Motor neuron (in vitro differentiated cells): ENCODE data around the gene ODF2L. TPM values are rescaled to one million over a fixed set of nuclear protein-coding genes. Genes with fewer than 3 reads are reported as not detected.

Experiments used
- ATAC-seq, 8 experiments: fragments of 200-7000 bp; cut with Tn5 transposase; replicated peaks in 6 of 8; 2 replicates each; pipeline ENCODE4 v1.8.0; 2021; ENCODE audit warnings: mild to moderate bottlenecking in 8 of 8, moderate library complexity in 8 of 8
- H3K27ac ChIP-seq, 2 donors: fragments of 250-450 bp; sonication (Bioruptor Pico); 2 replicates each; pipeline ENCODE4 v1.9.0; 2021; ENCODE audit warnings: antibody characterized with exemption in 2 of 2, mild to moderate bottlenecking in 2 of 2, moderate library complexity in 1 of 2
- H3K4me1 ChIP-seq, 2 donors: fragments of 250-450 bp; sonication (Bioruptor Pico); replicated peaks in 1 of 2; 2 replicates each; pipeline ENCODE4 v1.6.1; 2021; ENCODE audit warnings: antibody characterized with exemption in 2 of 2, mild to moderate bottlenecking in 2 of 2, moderate library complexity in 1 of 2
- H3K4me3 ChIP-seq, 5 donors: fragments of 250-450 bp; sonication (Bioruptor Pico); 2 replicates each; pipeline ENCODE4 v1.9.0; 2021; ENCODE audit warnings: antibody characterized with exemption in 5 of 5, mild to moderate bottlenecking in 5 of 5, moderate library complexity in 4 of 5
- WGBS, 10 experiments: fragments of 450-650 bp; shearing (Covaris generic); methylation state at CpG; one replicate each; pipeline ENCODE4 v1.0.0; 2022; 5-methylcytosine and 5-hydroxymethylcytosine counted together
- in situ Hi-C, 9 experiments: fragments of 400-800 bp; cut with MboI; loops; one replicate each; pipeline ENCODE4 v1.15.0; 2021; ENCODE audit warnings: low sequenced_read_pairs in 9 of 9, low pct_unique_long_range_greater_than_20kb in 2 of 9; ENCODE audit not compliant: unreplicated experiment in 9 of 9
- total RNA-seq, 8 experiments: library from RNA; unstranded; fragments of 300-600 nt; gene quantifications; 2 replicates each; pipeline versions ENCODE4 v1.2.3 to v1.2.4, GENCODE V29; 2022

ODF2L gene
- total RNA-seq = 10 to 100 TPM; 38.2 to 72.0 (median 53.4) TPM

- in situ Hi-C loops = loop anchor here in 2 of 9 experiments (25.0 kb wide), 2 partner anchors 341 to 691 kb away; no protein-coding TSS in a partner anchor
- H3K4me3 ChIP-seq = peak within 1 kb of the TSS; percentile 53 to 90 (median 62)
- H3K27ac ChIP-seq = peak within 1 kb of the TSS; percentile 60 to 81
- 0 to 7% (median 0%) methylated on average over 3 to 32 of the region's 56 CpGs; no CpG with 5 or more reads in 2 of the 10 experiments for WGBS, 10 experiments
- peaks cover 7 to 15% of the 10 kb centered on the region in 2 donors for H3K4me1 ChIP-seq
- ATAC-seq = peak; percentile 98 to 100 (median 99)
Measured at GRCh38 chr1:86395751-86396497, at the start of gene ODF2L. ODF2L (minus strand) TSS chr1:86396323; CDS start chr1:86387027, 9,296 bp downstream.

GRCh38 chr1:86445919-86446318, 49.8 kb upstream of the ODF2L start:
- H3K27ac ChIP-seq = no peak overlapping the region
- ATAC-seq = peak in 1 of 8 experiments; percentile 14
- H3K4me3 ChIP-seq = no peak overlapping the region
- WGBS, 10 experiments = 83 to 100% (median 100%) methylated on average over 1 of the region's 1 CpG; no CpG with 5 or more reads in 3 of the 10 experiments
- in situ Hi-C loops = no loop called here
- no peaks in the 10 kb centered on the region for H3K4me1 ChIP-seq

- no peak for ATAC-seq
- WGBS, 10 experiments = 0 to 100% (median 71%) methylated on average over 1 of the region's 1 CpG; no CpG with 5 or more reads in 2 of the 10 experiments
- no peaks in the 10 kb centered on the region for H3K4me1 ChIP-seq
- H3K27ac ChIP-seq = no peak overlapping the region
- in situ Hi-C loops = no loop called here
- H3K4me3 ChIP-seq = no peak overlapping the region
Measured at GRCh38 chr1:86441997-86442396, 45.9 kb upstream of the ODF2L start.

GRCh38 chr1:86441581-86441980, 45.5 kb upstream of the ODF2L start:
- 50 to 100% (median 78%) methylated on average over 1 to 2 of the region's 2 CpGs; no CpG with 5 or more reads in 2 of the 10 experiments for WGBS, 10 experiments
- in situ Hi-C loops = no loop called here
- ATAC-seq = no peak
- no peaks in the 10 kb centered on the region for H3K4me1 ChIP-seq
- no peak overlapping the region for H3K4me3 ChIP-seq
- no peak overlapping the region for H3K27ac ChIP-seq

GRCh38 chr1:86436041-86436440, 39.9 kb upstream of the ODF2L start:
- Histone ChIP-seq H3K4me1 (no peaks in the 10 kb centered on the region), H3K4me3 (no peak overlapping the region), H3K27ac (no peak overlapping the region)
- no peak for ATAC-seq
- in situ Hi-C loops = no loop called here
- 33 to 100% (median 80%) methylated on average over 1 to 2 of the region's 2 CpGs; no CpG with 5 or more reads in 1 of the 10 experiments for WGBS, 10 experiments

- H3K27ac ChIP-seq = no peak overlapping the region
- in situ Hi-C loops = no loop called here
- 42 to 83% (median 51%) methylated on average over 1 to 2 of the region's 2 CpGs; no CpG with 5 or more reads in 1 of the 10 experiments for WGBS, 10 experiments
- H3K4me3 ChIP-seq = no peak overlapping the region
- H3K4me1 ChIP-seq = no peaks in the 10 kb centered on the region
- no peak for ATAC-seq
Measured at GRCh38 chr1:86435327-86435726, 39.2 kb upstream of the ODF2L start.

GRCh38 chr1:86434059-86434458, 37.9 kb upstream of the ODF2L start:
- ATAC-seq = no peak
- in situ Hi-C loops = no loop called here
- Histone ChIP-seq H3K4me1 (no peaks in the 10 kb centered on the region), H3K4me3 (no peak overlapping the region), H3K27ac (no peak overlapping the region)

GRCh38 chr1:86430376-86430775, 34.3 kb upstream of the ODF2L start:
- peak in 1 of 8 experiments; percentile 5 for ATAC-seq
- in situ Hi-C loops = no loop called here
- H3K4me1 ChIP-seq = no peaks in the 10 kb centered on the region

GRCh38 chr1:86429835-86430234, 33.7 kb upstream of the ODF2L start:
- ATAC-seq = peak in 3 of 8 experiments; percentile 99 to 100 (median 99)
- in situ Hi-C loops = no loop called here
- no peak overlapping the region for H3K4me3 ChIP-seq
- H3K4me1 ChIP-seq = no peaks in the 10 kb centered on the region
- no peak overlapping the region for H3K27ac ChIP-seq
- whole genome bisulfite sequencing, 10 experiments = 0 to 72% (median 28%) methylated on average over 1 to 3 of the region's 3 CpGs

More at GRCh38 chr1:86430376-86430775, 34.3 kb upstream of the ODF2L start:
- H3K27ac ChIP-seq = no peak overlapping the region
- H3K4me3 ChIP-seq = no peak overlapping the region

GRCh38 chr1:86429122-86429725, 33.1 kb upstream of the ODF2L start:
- no peak overlapping the region for H3K4me3 ChIP-seq
- no peaks in the 10 kb centered on the region for H3K4me1 ChIP-seq
- in situ Hi-C loops = no loop called here
- H3K27ac ChIP-seq = no peak overlapping the region
- peak in 2 of 8 experiments; percentile 3 to 7 for ATAC-seq
- 55 to 91% (median 82%) methylated on average over 1 to 7 of the region's 7 CpGs; no CpG with 5 or more reads in 1 of the 10 experiments for WGBS, 10 experiments

- Histone ChIP-seq H3K4me1 (no peaks in the 10 kb centered on the region), H3K27ac (no peak within 1 kb of the TSS), H3K4me3 (no peak within 1 kb of the TSS)
- in situ Hi-C loops = no loop called here
- peak in 2 of 8 experiments; percentile 62 to 69 for ATAC-seq
Measured at GRCh38 chr1:86423873-86424272, 27.8 kb upstream of the ODF2L start, which contains the start of gene CLCA2. CLCA2 (plus strand) TSS chr1:86424171; CDS start chr1:86424248, 77 bp downstream.

- no peaks in the 10 kb centered on the region for H3K4me1 ChIP-seq
- no peak overlapping the region for H3K27ac ChIP-seq
- in situ Hi-C loops = no loop called here
- ATAC-seq = peak in 1 of 8 experiments; percentile 18
- no peak overlapping the region for H3K4me3 ChIP-seq
Measured at GRCh38 chr1:86423473-86423872, 27.4 kb upstream of the ODF2L start.

GRCh38 chr1:86421601-86422280, 25.6 kb upstream of the ODF2L start:
- in situ Hi-C loops = no loop called here
- ATAC-seq = peak in 2 of 8 experiments; percentile 73 to 77
- H3K4me1 ChIP-seq = no peaks in the 10 kb centered on the region
- no peak overlapping the region for H3K4me3 ChIP-seq
- 40 to 93% (median 83%) methylated on average over 1 to 7 of the region's 7 CpGs; no CpG with 5 or more reads in 1 of the 10 experiments for WGBS, 10 experiments
- no peak overlapping the region for H3K27ac ChIP-seq
